ENCODE data around the gene SKAP1.
A peak's percentile ranks its signal among the peaks of the same experiment; 100 is the strongest.
"Not testable (repeated sequence)": the region's sequence is repeated elsewhere in the genome, so short reads cannot be mapped to it uniquely, and the experiment has no call there.

SKAP1 gene

DNA sequence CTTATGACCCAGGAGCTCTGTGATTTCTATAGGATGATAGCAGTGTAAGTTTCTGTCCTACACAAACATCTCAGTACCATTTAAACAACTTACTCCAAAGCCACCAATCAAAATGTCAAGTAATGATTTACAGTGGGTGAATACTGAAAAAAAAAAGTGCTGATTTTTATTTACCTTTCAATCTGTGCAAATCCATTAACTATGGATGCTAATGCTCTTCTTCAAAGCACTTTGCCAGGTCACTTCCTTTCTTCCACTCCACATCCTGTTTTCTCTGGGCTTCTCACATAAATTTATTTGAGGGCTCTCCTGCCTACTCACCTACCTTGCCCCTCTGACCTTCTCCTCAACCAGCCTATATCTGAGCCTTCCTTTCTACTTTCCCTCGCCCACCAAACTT is 101.6 kb downstream of the SKAP1 start:
- no peak for DNase-seq (ENCODE audit: low spot score)

- no peak for DNase-seq (ENCODE audit: low spot score)
Observed at GRCh38 chr17:48326310-48326709, 103.7 kb downstream of the SKAP1 start.

GRCh38 chr17:48322060-48322459 is 108.0 kb downstream of the SKAP1 start:
- DNase-seq (ENCODE audit: low spot score) = peak; percentile 10

- no peak for DNase-seq (ENCODE audit: low spot score)
Observed at GRCh38 chr17:48317732-48318131, 112.3 kb downstream of the SKAP1 start.

- no peak for DNase-seq (ENCODE audit: low spot score)
Observed at GRCh38 chr17:48314716-48315115, 115.3 kb downstream of the SKAP1 start.

- no peak for DNase-seq (ENCODE audit: low spot score)
Observed at GRCh38 chr17:48313096-48313755, 116.8 kb downstream of the SKAP1 start.

DNA sequence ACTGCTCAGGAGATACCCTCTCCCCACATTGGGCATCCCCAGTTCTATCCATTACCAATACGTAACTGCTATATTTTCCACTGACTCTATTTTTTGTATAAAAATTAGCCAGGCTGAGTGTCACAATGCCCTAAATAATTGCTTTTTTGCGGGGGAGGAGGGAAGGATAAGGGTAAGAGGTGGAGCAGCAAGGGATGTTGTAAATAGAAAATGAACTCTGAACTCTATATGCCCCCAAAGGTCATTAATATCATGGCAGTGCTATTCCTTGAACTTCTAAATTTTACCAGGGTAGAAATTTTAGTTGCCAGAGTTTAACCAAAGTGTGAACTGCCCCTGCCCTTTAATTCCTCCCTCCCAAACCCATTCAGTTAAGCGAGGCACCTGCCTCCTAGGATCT is 118.7 kb downstream of the SKAP1 start:
- DNase-seq (ENCODE audit: low spot score) = no peak

DNA sequence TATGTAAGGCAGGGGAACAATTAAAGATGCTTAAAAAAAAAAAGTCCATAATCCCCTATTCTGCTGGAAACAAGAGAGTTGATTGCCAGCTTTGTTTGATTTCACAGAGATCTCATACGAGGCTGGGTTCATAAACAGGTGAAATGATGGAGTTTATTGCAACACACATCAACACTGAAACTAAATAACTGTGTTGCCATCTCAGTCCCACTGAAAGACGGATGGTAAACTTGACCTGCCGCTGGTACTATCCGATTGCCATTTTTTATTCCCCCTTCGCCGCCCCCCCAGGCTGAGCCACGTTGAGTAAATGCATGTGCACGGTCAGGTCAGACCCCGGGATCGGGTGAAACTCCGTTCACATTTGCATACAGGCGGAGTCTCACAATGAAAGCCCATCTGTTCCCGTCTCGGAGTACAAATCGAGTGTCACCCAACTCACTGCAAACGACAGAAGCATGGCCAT is 119.2 kb downstream of the SKAP1 start:
- DNase-seq (ENCODE audit: low spot score) = no peak

- DNase-seq (ENCODE audit: low spot score) = no peak
Observed at GRCh38 chr17:48308581-48308980, 121.4 kb downstream of the SKAP1 start.

GRCh38 chr17:48307814-48308411 is 122.1 kb downstream of the SKAP1 start:
- DNase-seq (ENCODE audit: low spot score) = peak; percentile 63

DNA sequence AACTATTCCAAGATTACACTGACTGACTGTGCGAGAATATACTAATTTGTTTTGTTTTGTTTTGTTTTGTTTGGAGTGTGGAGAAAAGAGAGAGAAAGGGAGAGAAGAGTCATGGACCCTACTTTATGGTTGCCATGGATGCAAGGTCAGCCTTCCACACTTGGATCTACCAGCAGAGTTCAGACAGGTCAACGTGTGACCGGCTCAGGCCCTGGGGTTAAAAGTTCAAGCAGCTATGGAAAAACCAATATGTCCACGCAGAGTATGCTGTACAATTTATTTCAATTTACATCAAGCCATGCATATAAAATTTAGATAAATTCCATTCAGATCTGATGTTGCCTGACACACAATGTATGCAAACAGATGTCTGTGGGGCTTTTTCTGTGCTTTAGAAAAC is 122.8 kb downstream of the SKAP1 start:
- DNase-seq (ENCODE audit: low spot score) = no peak

GRCh38 chr17:48301002-48301401 is 129.0 kb downstream of the SKAP1 start:
- DNase-seq (ENCODE audit: low spot score) = no peak

DNA sequence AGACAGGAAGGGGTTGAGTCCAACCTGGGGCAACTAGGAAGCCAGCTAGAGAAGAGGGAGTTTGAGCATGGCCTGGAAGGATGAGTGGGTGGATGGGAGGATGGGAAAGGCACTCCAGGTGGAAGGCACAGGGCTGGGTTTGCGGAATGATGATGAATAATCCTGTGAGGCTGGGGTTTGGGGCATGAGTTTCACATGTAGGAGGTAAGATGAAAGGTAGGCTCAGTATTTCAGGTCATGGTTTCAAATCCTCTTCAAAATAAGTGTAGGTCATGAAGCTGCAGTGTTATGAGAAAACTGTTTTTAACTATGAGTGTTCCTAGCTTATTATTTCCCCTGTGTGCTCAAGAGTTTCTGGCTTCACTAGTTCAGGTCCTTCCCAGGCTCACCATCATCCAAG is 130.3 kb downstream of the SKAP1 start:
- DNase-seq (ENCODE audit: low spot score) = no peak

GRCh38 chr17:48297825-48298224 is 132.2 kb downstream of the SKAP1 start:
- no peak for DNase-seq (ENCODE audit: low spot score)

GRCh38 chr17:48296453-48296852 is 133.6 kb downstream of the SKAP1 start:
- DNase-seq (ENCODE audit: low spot score) = no peak

DNA sequence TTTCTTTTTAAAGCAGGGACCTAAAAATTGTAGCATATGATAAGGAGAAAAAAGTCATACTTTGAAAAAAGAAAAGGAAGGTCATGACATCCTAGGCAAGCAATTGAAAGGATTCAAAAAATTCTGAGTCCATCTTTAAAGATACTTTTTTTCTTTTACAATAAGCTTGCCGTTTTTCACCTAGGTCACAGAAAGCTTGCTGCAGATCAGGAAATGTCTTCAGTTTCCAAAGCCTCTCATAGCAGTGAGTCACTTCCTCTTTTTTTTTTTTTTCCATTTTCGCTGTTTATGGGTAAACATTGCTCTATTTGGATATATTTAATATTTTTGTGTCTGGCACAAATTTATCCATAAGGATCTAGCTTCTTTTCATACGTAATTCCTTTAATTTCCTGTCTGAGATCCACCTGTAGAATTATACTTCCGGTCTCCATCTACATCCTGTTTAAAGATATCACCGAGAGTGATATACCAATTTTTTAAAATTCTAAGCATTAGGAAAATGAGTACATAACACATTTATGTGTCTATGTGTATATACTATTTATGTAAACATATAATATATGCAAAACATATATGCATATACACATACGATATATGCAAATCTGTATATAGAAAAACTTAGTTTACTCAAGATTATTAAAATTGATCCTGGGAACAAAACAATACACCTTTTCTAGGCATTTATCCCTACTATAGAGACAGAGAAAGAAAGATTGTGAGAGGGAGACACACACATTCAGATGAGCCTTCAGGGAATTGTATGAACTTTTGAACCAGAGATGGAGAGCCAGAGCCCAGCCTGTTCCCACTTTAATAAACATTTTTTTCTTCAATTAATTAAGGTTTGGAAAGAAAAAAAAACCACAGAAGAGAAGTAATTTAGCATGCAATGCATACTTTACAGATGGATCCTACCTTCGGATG is 134.4 kb downstream of the SKAP1 start:
- DNase-seq (ENCODE audit: low spot score) = no peak

- DNase-seq (ENCODE audit: low spot score) = no peak
Observed at GRCh38 chr17:48294806-48295361, 135.1 kb downstream of the SKAP1 start.

DNA sequence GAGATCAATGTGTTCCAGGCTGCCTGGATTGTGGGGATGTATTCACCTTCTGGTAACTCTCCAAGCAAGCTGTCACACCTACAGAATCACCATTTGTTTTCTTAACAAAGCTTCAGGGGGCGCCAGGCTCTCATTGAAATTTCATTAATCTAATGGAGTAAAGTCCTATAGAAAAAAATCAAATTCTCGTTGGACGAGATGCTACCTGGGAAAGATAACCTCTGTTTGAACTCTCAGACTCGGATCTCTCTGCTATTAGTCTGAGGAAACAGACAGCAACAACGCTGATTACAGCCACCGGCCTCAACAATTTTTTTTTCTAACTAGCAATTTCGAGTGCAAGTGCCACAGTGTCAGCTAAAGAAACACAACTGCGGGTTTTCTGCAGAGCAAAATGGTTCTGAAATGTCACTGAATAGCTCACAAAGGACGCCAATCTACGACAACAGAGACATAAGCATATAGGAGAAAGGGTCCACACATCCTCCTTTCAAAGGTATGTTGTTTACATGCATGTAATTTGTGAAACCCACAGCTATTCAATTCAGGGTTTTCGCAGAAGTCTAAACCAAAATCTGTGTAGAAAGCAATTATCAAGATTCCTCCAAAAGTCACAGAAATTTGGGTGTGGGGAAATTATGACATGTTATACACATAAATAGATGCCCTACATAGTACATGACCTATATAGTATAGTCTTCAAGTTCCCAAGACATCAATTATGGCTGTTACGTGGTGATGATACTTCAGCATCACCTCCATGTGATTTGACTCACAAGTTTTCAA is 135.8 kb downstream of the SKAP1 start:
- DNase-seq (ENCODE audit: low spot score) = no peak

DNA sequence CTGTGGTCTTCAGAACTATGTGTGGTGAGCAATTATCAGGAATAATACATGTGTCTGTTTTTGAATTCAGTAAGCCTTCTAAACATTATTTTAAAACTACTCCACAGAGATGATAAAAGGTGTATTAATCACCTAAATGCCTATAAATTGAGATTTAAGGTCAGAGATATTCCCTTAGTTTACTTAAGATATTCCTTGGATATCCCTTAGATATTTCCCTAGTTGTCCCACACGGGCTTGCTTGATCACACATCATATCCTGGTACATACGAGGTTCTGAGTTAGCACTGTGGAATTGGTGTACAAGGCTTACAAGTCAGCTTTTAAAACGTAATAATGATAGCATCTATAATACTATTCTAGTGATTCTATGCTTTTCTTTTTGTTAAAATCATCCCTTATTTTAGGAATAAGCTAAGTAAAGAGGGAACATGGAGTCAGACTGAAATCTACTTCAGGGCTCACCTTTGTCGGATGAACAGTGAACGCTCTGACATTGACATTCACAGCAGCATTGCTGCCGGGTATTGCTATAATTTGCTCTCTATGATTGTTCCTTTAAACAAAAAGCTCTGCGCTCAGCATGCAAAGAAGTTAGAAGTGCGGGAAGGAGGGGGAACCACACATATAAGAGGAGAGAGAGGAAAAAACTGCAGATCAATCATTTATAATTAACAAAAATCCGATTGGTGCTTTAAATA is 136.5 kb downstream of the SKAP1 start:
- no peak for DNase-seq (ENCODE audit: low spot score)

DNA sequence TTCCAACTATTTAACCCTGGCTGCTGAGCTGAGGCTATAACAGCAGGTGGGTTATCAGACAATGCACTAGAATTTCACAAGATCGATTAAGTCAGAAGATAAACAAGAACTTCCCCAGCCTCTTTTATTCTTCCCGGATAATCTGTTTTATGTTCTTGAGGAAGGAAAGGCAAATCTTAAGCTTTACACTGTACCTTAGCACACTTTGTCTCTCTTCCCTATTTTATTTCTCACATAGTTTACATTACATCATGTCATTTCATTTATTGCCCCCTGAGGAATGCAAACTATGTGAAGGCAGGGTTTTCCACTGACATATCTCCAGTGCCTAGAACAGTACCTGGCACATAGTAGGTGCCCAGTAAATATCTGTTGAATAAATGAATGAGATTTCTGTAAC is 139.6 kb downstream of the SKAP1 start:
- no peak for DNase-seq (ENCODE audit: low spot score)

- not testable (repeated sequence) for DNase-seq (ENCODE audit: low spot score)
Observed at GRCh38 chr17:48286917-48287316, 143.1 kb downstream of the SKAP1 start.
